ENCODE data around the gene ATG4B.
A peak's percentile ranks its signal among the peaks of the same experiment; 100 is the strongest.

The ATG4B gene

GRCh38 chr2:241601841-241602240 lies 35.7 kb upstream of the ATG4B start:
- Histone ChIP-seq H3K27ac (ENCODE audit: low read depth, low read length) (no peak overlapping the region), H3K36me3 (ENCODE audit: insufficient read depth, low read length) (peaks cover 44% of the 10 kb centered on the region), H3K9ac (ENCODE audit: low read depth, low read length) (no peak overlapping the region), H3K27me3 (ENCODE audit: insufficient read depth, low read length) (no peaks in the 10 kb centered on the region), H3K9me3 (ENCODE audit: insufficient read depth, low read depth, low read length) (no peaks in the 10 kb centered on the region), H3K4me3 (ENCODE audit: low read length) (no peak overlapping the region), H3K4me1 (ENCODE audit: insufficient read depth, low read length) (no peaks in the 10 kb centered on the region)
- WGBS, result 94% methylated on average over 13 of the region's 13 CpGs

DNA sequence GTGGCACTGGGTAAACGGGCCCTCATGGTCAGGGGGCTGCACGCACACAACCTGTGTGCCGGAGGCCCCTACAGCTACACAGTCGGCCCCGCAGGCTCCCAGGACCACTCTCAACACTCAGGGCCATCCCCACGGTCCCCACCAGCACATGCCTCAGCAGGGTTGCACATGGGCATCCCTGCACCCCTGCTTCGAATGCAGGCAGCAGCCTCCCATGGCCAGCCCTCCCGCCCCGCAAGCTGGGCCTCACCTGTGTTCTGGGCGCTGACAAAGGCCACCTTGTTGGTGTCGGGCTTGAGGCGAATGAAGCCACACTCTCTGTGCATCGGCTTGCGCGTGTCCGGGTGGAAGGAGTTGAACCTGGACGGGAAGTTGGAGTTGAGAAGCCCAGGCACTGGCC lies 34.8 kb upstream of the ATG4B start:
- Histone ChIP-seq H3K9ac (ENCODE audit: low read depth, low read length) (no peak overlapping the region), H3K36me3 (ENCODE audit: insufficient read depth, low read length) (peaks cover 44% of the 10 kb centered on the region), H3K27ac (ENCODE audit: low read depth, low read length) (no peak overlapping the region)

DNA sequence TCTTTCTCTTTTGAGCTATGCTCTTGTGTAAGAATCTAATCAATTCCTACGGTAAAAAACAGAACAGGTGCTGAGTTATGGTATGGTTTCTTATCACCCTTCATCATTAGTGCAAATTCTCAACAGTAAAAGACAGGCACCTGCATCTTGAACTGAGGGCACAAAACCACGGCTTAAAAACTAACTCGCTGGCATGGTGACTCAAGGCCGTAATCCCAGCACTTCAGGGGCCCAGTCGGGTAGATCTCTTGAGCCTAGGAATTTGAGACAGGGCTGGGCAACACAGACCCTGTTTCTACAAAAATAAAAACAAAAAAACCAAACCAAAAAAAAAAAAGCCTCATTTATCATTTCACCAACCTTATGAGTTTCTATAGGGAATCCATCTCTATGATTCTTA lies 33.8 kb upstream of the ATG4B start:
- H3K9ac ChIP-seq (ENCODE audit: low read depth, low read length), result no peak overlapping the region
- H3K4me3 ChIP-seq (ENCODE audit: low read length), result no peak overlapping the region
- 96% methylated on average over 5 of the region's 5 CpGs for WGBS
- H3K36me3 ChIP-seq (ENCODE audit: insufficient read depth, low read length), result peaks cover 44% of the 10 kb centered on the region
- H3K27ac ChIP-seq (ENCODE audit: low read depth, low read length), result no peak overlapping the region
- H3K9me3 ChIP-seq (ENCODE audit: insufficient read depth, low read depth, low read length), result no peaks in the 10 kb centered on the region
- H3K27me3 ChIP-seq (ENCODE audit: insufficient read depth, low read length), result no peaks in the 10 kb centered on the region
- H3K4me1 ChIP-seq (ENCODE audit: insufficient read depth, low read length), result no peaks in the 10 kb centered on the region

More for the DNA sequence above, 34.8 kb upstream of the ATG4B start:
- Histone ChIP-seq H3K4me1 (ENCODE audit: insufficient read depth, low read length) (no peaks in the 10 kb centered on the region), H3K4me3 (ENCODE audit: low read length) (no peak overlapping the region), H3K9me3 (ENCODE audit: insufficient read depth, low read depth, low read length) (no peaks in the 10 kb centered on the region), H3K27me3 (ENCODE audit: insufficient read depth, low read length) (no peaks in the 10 kb centered on the region)
- 94% methylated on average over 17 of the region's 17 CpGs for WGBS

- peaks cover 34% of the 10 kb centered on the region for H3K36me3 ChIP-seq (ENCODE audit: insufficient read depth, low read length)
- no peaks in the 10 kb centered on the region for H3K27me3 ChIP-seq (ENCODE audit: insufficient read depth, low read length)
- H3K4me3 ChIP-seq (ENCODE audit: low read length), result no peak overlapping the region
- no peak overlapping the region for H3K27ac ChIP-seq (ENCODE audit: low read depth, low read length)
- no peaks in the 10 kb centered on the region for H3K9me3 ChIP-seq (ENCODE audit: insufficient read depth, low read depth, low read length)
- WGBS, result 95% methylated on average over 8 of the region's 8 CpGs
- no peak overlapping the region for H3K9ac ChIP-seq (ENCODE audit: low read depth, low read length)
- H3K4me1 ChIP-seq (ENCODE audit: insufficient read depth, low read length), result no peaks in the 10 kb centered on the region
These were observed 31.3 kb upstream of the ATG4B start for GRCh38 chr2:241606186-241606585.

- Histone ChIP-seq H3K27me3 (ENCODE audit: insufficient read depth, low read length) (no peaks in the 10 kb centered on the region), H3K9me3 (ENCODE audit: insufficient read depth, low read depth, low read length) (no peaks in the 10 kb centered on the region), H3K4me3 (ENCODE audit: low read length) (no peak overlapping the region), H3K9ac (ENCODE audit: low read depth, low read length) (no peak overlapping the region), H3K4me1 (ENCODE audit: insufficient read depth, low read length) (no peaks in the 10 kb centered on the region), H3K36me3 (ENCODE audit: insufficient read depth, low read length) (peaks cover 25% of the 10 kb centered on the region), H3K27ac (ENCODE audit: low read depth, low read length) (no peak overlapping the region)
- 95% methylated on average over 27 of the region's 27 CpGs for WGBS
These were observed 30.2 kb upstream of the ATG4B start for GRCh38 chr2:241607162-241607885.

DNA sequence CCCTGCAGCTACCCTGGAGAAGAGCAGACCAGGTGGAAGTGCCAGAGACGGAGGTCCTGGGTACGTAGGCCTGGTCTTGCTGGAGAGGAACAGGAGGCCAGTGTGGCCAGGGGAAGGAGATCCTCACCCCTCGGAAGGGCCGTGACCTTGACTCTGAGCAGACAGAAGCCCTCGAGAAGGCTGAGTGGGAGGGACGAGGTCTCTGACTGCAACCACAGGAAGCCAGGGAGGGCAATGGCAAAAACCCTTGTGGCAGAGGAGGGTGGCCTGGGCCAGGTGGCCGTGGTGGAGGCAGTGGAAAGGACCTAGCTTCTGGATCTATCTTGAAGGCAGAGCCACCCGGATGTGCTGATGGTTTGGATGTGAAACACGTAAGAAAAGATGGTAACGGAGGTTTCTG lies 28.6 kb upstream of the ATG4B start:
- no peak overlapping the region for H3K9ac ChIP-seq (ENCODE audit: low read depth, low read length)
- H3K27me3 ChIP-seq (ENCODE audit: insufficient read depth, low read length), result no peaks in the 10 kb centered on the region
- H3K36me3 ChIP-seq (ENCODE audit: insufficient read depth, low read length), result peaks cover 18% of the 10 kb centered on the region
- no peak overlapping the region for H3K4me3 ChIP-seq (ENCODE audit: low read length)
- WGBS, result 94% methylated on average over 10 of the region's 10 CpGs
- H3K9me3 ChIP-seq (ENCODE audit: insufficient read depth, low read depth, low read length), result no peaks in the 10 kb centered on the region
- no peak overlapping the region for H3K27ac ChIP-seq (ENCODE audit: low read depth, low read length)
- H3K4me1 ChIP-seq (ENCODE audit: insufficient read depth, low read length), result no peaks in the 10 kb centered on the region

DNA sequence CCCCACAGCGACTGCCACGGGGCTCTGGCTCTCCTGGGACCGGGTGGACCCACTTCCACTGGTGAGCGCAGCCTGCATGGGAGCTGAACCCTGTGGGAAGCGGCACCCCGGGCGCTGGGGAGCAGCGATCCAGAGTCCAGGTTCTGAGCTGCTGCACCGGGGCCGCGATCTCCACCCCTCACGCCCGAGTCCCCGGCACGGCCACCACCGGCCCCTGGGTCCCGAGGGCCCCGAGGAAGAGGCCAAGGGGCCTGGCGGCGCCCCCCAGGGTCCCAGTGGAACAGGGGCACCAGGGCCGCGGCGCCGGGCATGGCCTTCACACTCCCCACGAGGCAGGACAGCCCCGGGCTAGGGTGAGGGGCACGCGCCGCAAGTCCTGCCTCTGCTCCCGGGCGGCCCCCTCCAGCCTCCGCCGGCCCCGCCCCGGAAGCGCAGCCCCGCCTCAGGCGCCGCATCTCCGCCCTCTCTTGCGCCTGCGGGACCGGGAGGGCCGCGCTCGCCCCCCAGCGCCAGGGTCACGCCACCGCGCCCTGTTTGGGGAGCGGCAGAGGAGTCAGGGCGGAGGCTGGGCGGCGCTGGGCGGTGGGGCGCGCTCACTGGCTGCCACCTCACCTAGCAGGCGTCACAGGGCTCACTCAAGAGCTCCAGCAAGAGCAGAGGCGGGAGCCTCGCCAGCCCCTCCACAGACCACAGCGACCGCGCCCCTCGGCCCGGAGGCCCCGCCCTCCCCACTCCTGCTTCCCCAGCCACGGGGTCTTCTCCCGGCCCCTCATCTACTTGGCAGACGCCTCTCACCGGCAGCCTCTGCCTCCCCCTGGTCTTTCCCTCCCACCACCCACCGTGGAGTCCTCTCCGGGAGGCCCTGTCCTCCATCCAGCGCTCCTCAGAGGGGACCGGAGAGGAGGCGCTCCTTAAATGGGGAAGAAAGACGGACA lies 27.4 kb upstream of the ATG4B start:
- H3K4me1 ChIP-seq (ENCODE audit: insufficient read depth, low read length), result no peaks in the 10 kb centered on the region
- no peaks in the 10 kb centered on the region for H3K27me3 ChIP-seq (ENCODE audit: insufficient read depth, low read length)
- peaks cover 14% of the 10 kb centered on the region for H3K36me3 ChIP-seq (ENCODE audit: insufficient read depth, low read length)
- H3K9me3 ChIP-seq (ENCODE audit: insufficient read depth, low read depth, low read length), result no peaks in the 10 kb centered on the region
- peak overlapping the region; percentile 64 for H3K27ac ChIP-seq (ENCODE audit: low read depth, low read length)
- 7% methylated on average over 76 of the region's 76 CpGs for WGBS
- peak overlapping the region; percentile 90 for H3K9ac ChIP-seq (ENCODE audit: low read depth, low read length)
- peak overlapping the region; percentile 71 for H3K4me3 ChIP-seq (ENCODE audit: low read length)

- Histone ChIP-seq H3K4me1 (ENCODE audit: insufficient read depth, low read length) (no peaks in the 10 kb centered on the region), H3K36me3 (ENCODE audit: insufficient read depth, low read length) (peaks cover 4% of the 10 kb centered on the region; the same call in 1 of the 2 replicates), H3K27ac (ENCODE audit: low read depth, low read length) (no peak overlapping the region), H3K9me3 (ENCODE audit: insufficient read depth, low read depth, low read length) (no peaks in the 10 kb centered on the region), H3K9ac (ENCODE audit: low read depth, low read length) (peak overlapping the region; percentile 68), H3K4me3 (ENCODE audit: low read length) (peak overlapping the region; percentile 71), H3K27me3 (ENCODE audit: insufficient read depth, low read length) (no peaks in the 10 kb centered on the region)
- 93% methylated on average over 13 of the region's 13 CpGs for WGBS
These were observed 26.4 kb upstream of the ATG4B start for GRCh38 chr2:241611062-241611461.

DNA sequence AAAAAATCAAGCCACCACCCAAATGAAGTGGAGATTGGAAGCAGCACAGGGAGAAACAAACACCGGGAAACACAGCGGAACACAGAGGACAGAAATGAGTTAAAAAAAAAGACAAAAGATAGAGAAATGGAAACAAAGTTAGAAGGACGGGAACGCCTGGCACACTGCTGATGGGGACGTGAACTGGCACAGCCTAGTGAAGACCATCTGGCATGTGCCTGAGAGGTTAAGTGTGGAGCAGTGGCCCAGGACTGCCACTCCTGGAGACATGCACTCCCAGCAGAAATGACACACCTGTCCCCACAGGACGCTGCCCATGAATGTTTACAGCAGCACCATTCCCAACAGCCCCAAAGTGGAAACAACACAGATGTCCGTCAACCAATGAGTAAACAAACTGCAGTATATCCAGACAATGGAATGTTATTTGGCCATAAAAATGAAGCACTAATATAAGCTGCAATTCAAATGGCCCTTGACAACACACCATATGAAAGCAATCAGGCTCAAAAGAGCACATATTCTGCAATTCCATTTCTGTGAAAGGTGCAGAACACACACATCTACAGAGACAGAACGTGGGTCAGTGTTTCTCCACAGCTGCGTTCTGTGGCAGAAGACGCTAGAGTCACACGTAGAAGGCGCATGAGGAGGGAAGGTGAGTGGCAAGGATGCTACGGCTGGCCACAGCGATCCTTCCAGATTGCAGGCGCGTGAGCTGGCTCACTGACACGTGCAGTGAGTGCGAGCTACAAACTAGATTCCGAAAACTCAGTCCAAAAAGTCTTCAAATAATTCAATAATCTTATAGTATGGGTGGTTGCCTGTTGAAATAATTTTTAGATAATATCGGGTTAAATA lies 25.1 kb upstream of the ATG4B start:
- Histone ChIP-seq H3K4me3 (ENCODE audit: low read length) (no peak overlapping the region), H3K36me3 (ENCODE audit: insufficient read depth, low read length) (no peaks in the 10 kb centered on the region), H3K9me3 (ENCODE audit: insufficient read depth, low read depth, low read length) (no peaks in the 10 kb centered on the region), H3K9ac (ENCODE audit: low read depth, low read length) (no peak overlapping the region), H3K27me3 (ENCODE audit: insufficient read depth, low read length) (no peaks in the 10 kb centered on the region), H3K27ac (ENCODE audit: low read depth, low read length) (no peak overlapping the region), H3K4me1 (ENCODE audit: insufficient read depth, low read length) (peaks cover under 1% of the 10 kb centered on the region; the same call in 1 of the 2 replicates)
- 94% methylated on average over 19 of the region's 20 CpGs for WGBS

DNA sequence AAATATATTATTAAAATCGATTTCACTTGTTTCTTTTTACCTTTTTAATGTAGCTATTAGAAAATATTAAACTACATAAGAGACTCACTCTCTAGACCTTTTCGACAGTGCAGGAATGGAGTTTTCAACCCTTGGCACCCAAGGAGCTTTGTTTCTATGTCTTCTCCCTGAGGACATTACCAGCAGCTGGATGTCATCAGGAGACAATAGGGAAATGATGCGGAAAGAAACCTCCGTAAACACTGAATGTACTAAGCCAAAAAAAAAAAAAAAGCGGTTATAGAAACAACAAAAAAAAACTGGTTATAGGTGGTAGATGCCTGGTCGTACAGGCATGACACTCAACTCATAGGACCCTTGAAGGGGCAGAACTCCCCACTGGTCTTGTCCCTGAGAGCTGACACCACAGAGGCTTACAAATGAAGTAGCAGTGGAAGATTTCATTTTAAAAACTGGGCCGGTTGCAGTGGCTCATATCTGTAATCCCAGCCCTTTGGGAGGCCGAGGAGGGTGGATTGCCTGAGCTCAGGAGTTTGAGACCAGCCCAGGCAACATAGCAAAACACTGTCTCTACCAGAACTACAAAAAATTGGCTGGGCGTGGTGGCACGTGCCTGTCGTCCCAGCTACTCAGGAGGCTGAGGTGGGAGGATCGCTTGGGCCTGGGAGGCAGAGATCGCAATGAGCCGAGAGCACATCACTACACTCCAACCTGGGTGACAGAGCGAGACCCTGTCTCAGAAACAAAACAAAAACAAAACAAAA lies 24.3 kb upstream of the ATG4B start:
- no peak overlapping the region for H3K9ac ChIP-seq (ENCODE audit: low read depth, low read length)
- WGBS, result 95% methylated on average over 13 of the region's 15 CpGs
- H3K4me3 ChIP-seq (ENCODE audit: low read length), result no peak overlapping the region
- H3K4me1 ChIP-seq (ENCODE audit: insufficient read depth, low read length), result peaks cover 6% of the 10 kb centered on the region; the same call in 1 of the 2 replicates
- H3K27ac ChIP-seq (ENCODE audit: low read depth, low read length), result no peak overlapping the region
- no peaks in the 10 kb centered on the region for H3K27me3 ChIP-seq (ENCODE audit: insufficient read depth, low read length)
- no peaks in the 10 kb centered on the region for H3K36me3 ChIP-seq (ENCODE audit: insufficient read depth, low read length)
- H3K9me3 ChIP-seq (ENCODE audit: insufficient read depth, low read depth, low read length), result no peaks in the 10 kb centered on the region
